Choroid plexus epithelial cell (primary cell): ENCODE results near the gene SLC25A44.
A peak's percentile ranks its signal among the peaks of the same experiment; 100 is the strongest.
"Not testable (repeated sequence)": the region's sequence is repeated elsewhere in the genome, so short reads cannot be mapped to it uniquely, and the experiment has no call there.

Experiments used
- DNase-seq: peaks from one replicate; pipeline ENCODE4 v3.0.0-alpha.2; 2010; ENCODE audit warnings: low read depth
- H3K4me3 ChIP-seq: 2 replicates; pipeline ENCODE4 v1.5.1; 2011; ENCODE audit warnings: low read depth, mild to moderate bottlenecking, control low read depth, low read length, moderate library complexity
- CTCF ChIP-seq: conservative IDR thresholded peaks from 2 replicates; pipeline ENCODE4 v1.5.1; 2011; ENCODE audit warnings: low read depth, mild to moderate bottlenecking, control low read depth, inconsistent platforms, low read length, moderate library complexity

Gene SLC25A44

GRCh38 chr1:156177919-156178654 lies 15.8 kb upstream of the SLC25A44 start:
- no peak for TF ChIP-seq CTCF
- no peak overlapping the region for H3K4me3 ChIP-seq
- DNase-seq, result no peak

GRCh38 chr1:156180471-156180870 lies 13.4 kb upstream of the SLC25A44 start:
- TF ChIP-seq CTCF, result no peak
- no peak overlapping the region for H3K4me3 ChIP-seq
- no peak for DNase-seq

GRCh38 chr1:156181391-156181924 lies 12.4 kb upstream of the SLC25A44 start:
- H3K4me3 ChIP-seq, DNase-seq: not testable (repeated sequence)

- not testable (repeated sequence) for H3K4me3 ChIP-seq, DNase-seq
Measured at GRCh38 chr1:156182010-156182779, 11.7 kb upstream of the SLC25A44 start.

GRCh38 chr1:156186347-156187177 lies 7.3 kb upstream of the SLC25A44 start:
- H3K4me3 ChIP-seq, DNase-seq: not testable (repeated sequence)

GRCh38 chr1:156190265-156190664 lies 3.6 kb upstream of the SLC25A44 start:
- DNase-seq, H3K4me3 ChIP-seq: not testable (repeated sequence)

- no peak for DNase-seq
- no peak overlapping the region for H3K4me3 ChIP-seq
- TF ChIP-seq CTCF, result no peak
Measured at GRCh38 chr1:156191292-156191964, 2.5 kb upstream of the SLC25A44 start.

- DNase-seq, result no peak
- TF ChIP-seq CTCF, result no peak
- peak overlapping the region; percentile 70 for H3K4me3 ChIP-seq
Measured at GRCh38 chr1:156193208-156193487, 756 bp upstream of the SLC25A44 start.
